IMR-90 (cell line): ENCODE results near the gene CACNG7.

Source experiments
- BHLHE40 ChIP-seq: fragments of 150-350 bp; IDR thresholded peaks from 2 replicates; pipeline ENCODE4 v1.6.1; 2016; ENCODE audit warnings: mild to moderate bottlenecking, low read depth, low read length
- CTCF ChIP-seq: conservative IDR thresholded peaks from 2 replicates; pipeline ENCODE4 v1.5.1; 2012; ENCODE audit warnings: mild to moderate bottlenecking, low read depth, low read length, improper control_type of control experiment
- FOS ChIP-seq: fragments of 150-350 bp; IDR thresholded peaks from 2 replicates; pipeline ENCODE4 v1.6.1; 2016; ENCODE audit warnings: low read depth, low read length
- MAFK ChIP-seq: IDR thresholded peaks from 2 replicates; pipeline ENCODE4 v1.6.1; 2012; ENCODE audit warnings: low read depth, low read length, improper control_type of control experiment
- MAZ ChIP-seq: IDR thresholded peaks from 2 replicates; pipeline ENCODE4 v1.6.1; 2012; ENCODE audit warnings: low read depth, mild to moderate bottlenecking, low read length, improper control_type of control experiment, moderate library complexity, borderline replicate concordance
- MXI1 ChIP-seq: IDR thresholded peaks from 2 replicates; pipeline ENCODE4 v1.6.1; 2012; ENCODE audit warnings: low read depth, mild to moderate bottlenecking, low read length, moderate library complexity, borderline replicate concordance
- NFE2L2 ChIP-seq: fragments of 150-350 bp; IDR thresholded peaks from 2 replicates; pipeline ENCODE4 v1.6.1; 2016; ENCODE audit warnings: low read depth, mild to moderate bottlenecking, low read length
- POLR2A ChIP-seq: IDR thresholded peaks from 2 replicates; pipeline ENCODE4 v1.6.1; 2012; ENCODE audit warnings: mild to moderate bottlenecking, low read depth, low read length
- RAD21 ChIP-seq: IDR thresholded peaks from 2 replicates; pipeline ENCODE4 v1.6.1; 2012; ENCODE audit warnings: low read length, improper control_type of control experiment
- RCOR1 ChIP-seq: IDR thresholded peaks from 2 replicates; pipeline ENCODE4 v1.6.1; 2012; ENCODE audit warnings: mild to moderate bottlenecking, low read length, improper control_type of control experiment; ENCODE audit not compliant: insufficient replicate concordance
- SMC3 ChIP-seq: fragments of 150-350 bp; IDR thresholded peaks from 2 replicates; pipeline ENCODE4 v1.6.1; 2016; ENCODE audit warnings: low read depth, mild to moderate bottlenecking, antibody characterized with exemption, low read length, moderate library complexity
- TF ChIP-seq, protein P1 (sequence below): fragments of 150-350 bp; IDR thresholded peaks from 2 replicates; pipeline ENCODE4 v1.6.1; 2017; ENCODE audit warnings: mild to moderate bottlenecking, antibody characterized with exemption, low read length, low read depth

DNA sequence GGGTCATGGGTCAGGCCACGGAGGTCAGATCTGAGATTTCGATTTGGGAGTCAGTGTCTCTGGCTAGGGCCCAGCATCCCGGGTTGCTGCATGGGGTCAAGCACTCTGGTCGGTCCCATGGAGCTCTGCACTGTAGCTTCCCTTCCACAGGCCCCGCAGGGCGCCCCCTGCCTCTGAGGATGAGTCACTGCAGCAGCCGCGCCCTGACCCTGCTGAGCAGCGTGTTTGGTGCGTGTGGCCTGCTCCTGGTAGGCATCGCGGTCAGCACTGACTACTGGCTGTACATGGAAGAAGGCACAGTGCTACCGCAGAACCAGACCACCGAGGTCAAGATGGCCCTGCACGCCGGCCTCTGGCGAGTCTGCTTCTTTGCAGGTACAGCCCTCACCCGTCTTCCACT lies 3.6 kb downstream of the CACNG7 start:
- TF ChIP-seq CTCF (no peak), POLR2A (no peak), NFE2L2 (no peak), MXI1 (no peak), MAFK (no peak), FOS (no peak), BHLHE40 (no peak), RCOR1 (no peak), SMC3 (no peak), RAD21 (no peak), MAZ (no peak)
- TF ChIP-seq, protein P1, sequence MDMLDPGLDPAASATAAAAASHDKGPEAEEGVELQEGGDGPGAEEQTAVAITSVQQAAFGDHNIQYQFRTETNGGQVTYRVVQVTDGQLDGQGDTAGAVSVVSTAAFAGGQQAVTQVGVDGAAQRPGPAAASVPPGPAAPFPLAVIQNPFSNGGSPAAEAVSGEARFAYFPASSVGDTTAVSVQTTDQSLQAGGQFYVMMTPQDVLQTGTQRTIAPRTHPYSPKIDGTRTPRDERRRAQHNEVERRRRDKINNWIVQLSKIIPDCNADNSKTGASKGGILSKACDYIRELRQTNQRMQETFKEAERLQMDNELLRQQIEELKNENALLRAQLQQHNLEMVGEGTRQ = no peak
